A673 (cell line): ENCODE data around the gene PIEZO1.

Source experiments
- CTCF ChIP-seq: fragments of 300-800, 200-600 bp; sonication (generic); conservative IDR thresholded peaks from 2 replicates; pipeline ENCODE4 v1.5.1; 2017; ENCODE audit warnings: low read depth, mild to moderate bottlenecking, antibody characterized with exemption, low read length, moderate library complexity, mixed read lengths
- EZH2 ChIP-seq: fragments of 200-600 bp; sonication (generic); IDR thresholded peaks from 2 replicates; pipeline ENCODE4 v1.6.1; 2017; ENCODE audit warnings: borderline replicate concordance, low read depth, mild to moderate bottlenecking, mixed read lengths, antibody characterized with exemption, low read length; ENCODE audit not compliant: poor library complexity, severe bottlenecking

- TF ChIP-seq CTCF (no peak), EZH2 (no peak)
Observed at GRCh38 chr16:88710556-88710955, 74.5 kb downstream of the PIEZO1 start.
